HG03521 (cell line): ENCODE data around the gene BCO2.

ENCODE experiments used
- ATAC-seq: cut with Tn5 transposase; IDR thresholded peaks from one replicate; pipeline ENCODE4 v1.9.1; 2021; ENCODE audit warnings: mild to moderate bottlenecking, moderate library complexity; ENCODE audit not compliant: unreplicated experiment

Gene BCO2

GRCh38 chr11:112213753-112214152 is 38.4 kb downstream of the BCO2 start:
- no peak for ATAC-seq

- ATAC-seq, result no peak
These were observed 40.3 kb downstream of the BCO2 start for GRCh38 chr11:112215621-112216020.

- ATAC-seq, result no peak
These were observed 41.3 kb downstream of the BCO2 start for GRCh38 chr11:112216561-112217105.

GRCh38 chr11:112219476-112220232 is 44.3 kb downstream of the BCO2 start:
- ATAC-seq, result peak; percentile 97

- no peak for ATAC-seq
These were observed 46.0 kb downstream of the BCO2 start for GRCh38 chr11:112221274-112221835.

- ATAC-seq, result no peak
These were observed 47.0 kb downstream of the BCO2 start for GRCh38 chr11:112222303-112222702.

GRCh38 chr11:112223121-112223520 is 47.8 kb downstream of the BCO2 start:
- no peak for ATAC-seq

- ATAC-seq, result no peak
These were observed 48.6 kb downstream of the BCO2 start for GRCh38 chr11:112223754-112224532.

- no peak for ATAC-seq
These were observed 50.4 kb downstream of the BCO2 start for GRCh38 chr11:112225753-112226061.

- ATAC-seq, result peak; percentile 95
These were observed 50.9 kb downstream of the BCO2 start, which contains the start of gene PTS for GRCh38 chr11:112226062-112226830. PTS (plus strand) TSS chr11:112226428; CDS start chr11:112226444, 16 bp downstream.

- ATAC-seq, result peak; percentile 45
These were observed 51.6 kb downstream of the BCO2 start for GRCh38 chr11:112226831-112227401.

GRCh38 chr11:112227471-112227870 is 52.2 kb downstream of the BCO2 start:
- ATAC-seq, result no peak

GRCh38 chr11:112228706-112229105 is 53.4 kb downstream of the BCO2 start:
- ATAC-seq, result no peak

GRCh38 chr11:112229159-112229558 is 53.8 kb downstream of the BCO2 start:
- ATAC-seq, result no peak

- no peak for ATAC-seq
These were observed 54.6 kb downstream of the BCO2 start for GRCh38 chr11:112229746-112230433.

GRCh38 chr11:112231952-112232351 is 56.6 kb downstream of the BCO2 start:
- ATAC-seq, result no peak

- no peak for ATAC-seq
These were observed 60.6 kb downstream of the BCO2 start for GRCh38 chr11:112235750-112236390.

GRCh38 chr11:112237451-112237850 is 62.1 kb downstream of the BCO2 start:
- ATAC-seq, result no peak

- ATAC-seq, result no peak
These were observed 62.7 kb downstream of the BCO2 start for GRCh38 chr11:112238041-112238440.
